Measurements from ENCODE around the gene SUCNR1. TPM values are rescaled to one million over a fixed set of nuclear protein-coding genes. Genes with fewer than 3 reads are reported as not detected.
"Not testable (repeated sequence)": the region's sequence is repeated elsewhere in the genome, so short reads cannot be mapped to it uniquely, and the experiment has no call there.

The SUCNR1 gene
- total RNA-seq, 2 donors from 2014 or later = 0.05 to 0.42 TPM

- no peak overlapping the region for H3K27ac ChIP-seq
- TF ChIP-seq CTCF (IDR thresholded peaks at IDR 0.05) = no peak
- H3K4me3 ChIP-seq = no peak overlapping the region
- H3K9ac ChIP-seq (ENCODE audit: low read depth in 2 of 2, low read length in 2 of 2) = no peak overlapping the region
- intact Hi-C loops (cut with DNase I) = no loop called here
- no peaks in the 10 kb centered on the region for H3K4me1 ChIP-seq
- no peaks in the 10 kb centered on the region for H3K27me3 ChIP-seq
- no peaks in the 10 kb centered on the region for H3K36me3 ChIP-seq
- H3K9me3 ChIP-seq = no peaks in the 10 kb centered on the region
- no peak for DNase-seq
Observed at GRCh38 chr3:151924753-151925152, 51.3 kb downstream of the SUCNR1 start.

- no peaks in the 10 kb centered on the region for H3K4me1 ChIP-seq
- H3K4me3 ChIP-seq = no peak overlapping the region
- H3K36me3 ChIP-seq = no peaks in the 10 kb centered on the region
- H3K9ac ChIP-seq (ENCODE audit: low read depth in 2 of 2, low read length in 2 of 2) = no peak overlapping the region
- no peak overlapping the region for H3K27ac ChIP-seq
- no peaks in the 10 kb centered on the region for H3K9me3 ChIP-seq
- DNase-seq = no peak
- TF ChIP-seq CTCF (IDR thresholded peaks at IDR 0.05) = no peak
- intact Hi-C loops (cut with DNase I) = no loop called here
- H3K27me3 ChIP-seq = no peaks in the 10 kb centered on the region
Observed at GRCh38 chr3:151925419-151925818, 52.0 kb downstream of the SUCNR1 start.

- Histone ChIP-seq H3K27me3 (no peaks in the 10 kb centered on the region), H3K4me3 (no peak overlapping the region), H3K36me3 (no peaks in the 10 kb centered on the region), H3K9me3 (no peaks in the 10 kb centered on the region), H3K27ac (no peak overlapping the region), H3K9ac (ENCODE audit: low read depth in 2 of 2, low read length in 2 of 2) (no peak overlapping the region), H3K4me1 (no peaks in the 10 kb centered on the region)
- intact Hi-C loops (cut with DNase I) = no loop called here
- no peak for DNase-seq
- no peak for TF ChIP-seq CTCF (IDR thresholded peaks at IDR 0.05)
Observed at GRCh38 chr3:151925876-151926275, 52.4 kb downstream of the SUCNR1 start.

- H3K27me3 ChIP-seq = no peaks in the 10 kb centered on the region
- H3K4me1 ChIP-seq = no peaks in the 10 kb centered on the region
- no peak for TF ChIP-seq CTCF (IDR thresholded peaks at IDR 0.05)
- no peaks in the 10 kb centered on the region for H3K9me3 ChIP-seq
- no peak overlapping the region for H3K27ac ChIP-seq
- DNase-seq = no peak
- intact Hi-C loops (cut with DNase I) = no loop called here
- no peak overlapping the region for H3K9ac ChIP-seq (ENCODE audit: low read depth in 2 of 2, low read length in 2 of 2)
- H3K4me3 ChIP-seq = no peak overlapping the region
- no peaks in the 10 kb centered on the region for H3K36me3 ChIP-seq
Observed at GRCh38 chr3:151926956-151927355, 53.5 kb downstream of the SUCNR1 start.

- H3K4me1 ChIP-seq; H3K4me3 ChIP-seq; H3K36me3 ChIP-seq; H3K9ac ChIP-seq (ENCODE audit: low read depth in 2 of 2, low read length in 2 of 2); intact Hi-C loops (cut with DNase I); H3K27me3 ChIP-seq; DNase-seq; H3K27ac ChIP-seq; H3K9me3 ChIP-seq: not testable (repeated sequence)
Observed at GRCh38 chr3:151927915-151928525, 54.6 kb downstream of the SUCNR1 start.

GRCh38 chr3:151931171-151931570, 57.7 kb downstream of the SUCNR1 start:
- no peak for DNase-seq
- Histone ChIP-seq H3K27me3 (no peaks in the 10 kb centered on the region), H3K9me3 (no peaks in the 10 kb centered on the region), H3K4me3 (no peak overlapping the region), H3K36me3 (no peaks in the 10 kb centered on the region), H3K9ac (ENCODE audit: low read depth in 2 of 2, low read length in 2 of 2) (no peak overlapping the region), H3K27ac (no peak overlapping the region), H3K4me1 (no peaks in the 10 kb centered on the region)
- intact Hi-C loops (cut with DNase I) = no loop called here
- no peak for TF ChIP-seq CTCF (IDR thresholded peaks at IDR 0.05)

Measured in colonic mucosa (tissue), 4 donors.